ENCODE data around the gene MAPRE3. TPM values are rescaled to one million over a fixed set of nuclear protein-coding genes. Genes with fewer than 3 reads are reported as not detected.

Gene MAPRE3
- total RNA-seq, 1 experiment from 2014 or later: 10.3 TPM

DNA sequence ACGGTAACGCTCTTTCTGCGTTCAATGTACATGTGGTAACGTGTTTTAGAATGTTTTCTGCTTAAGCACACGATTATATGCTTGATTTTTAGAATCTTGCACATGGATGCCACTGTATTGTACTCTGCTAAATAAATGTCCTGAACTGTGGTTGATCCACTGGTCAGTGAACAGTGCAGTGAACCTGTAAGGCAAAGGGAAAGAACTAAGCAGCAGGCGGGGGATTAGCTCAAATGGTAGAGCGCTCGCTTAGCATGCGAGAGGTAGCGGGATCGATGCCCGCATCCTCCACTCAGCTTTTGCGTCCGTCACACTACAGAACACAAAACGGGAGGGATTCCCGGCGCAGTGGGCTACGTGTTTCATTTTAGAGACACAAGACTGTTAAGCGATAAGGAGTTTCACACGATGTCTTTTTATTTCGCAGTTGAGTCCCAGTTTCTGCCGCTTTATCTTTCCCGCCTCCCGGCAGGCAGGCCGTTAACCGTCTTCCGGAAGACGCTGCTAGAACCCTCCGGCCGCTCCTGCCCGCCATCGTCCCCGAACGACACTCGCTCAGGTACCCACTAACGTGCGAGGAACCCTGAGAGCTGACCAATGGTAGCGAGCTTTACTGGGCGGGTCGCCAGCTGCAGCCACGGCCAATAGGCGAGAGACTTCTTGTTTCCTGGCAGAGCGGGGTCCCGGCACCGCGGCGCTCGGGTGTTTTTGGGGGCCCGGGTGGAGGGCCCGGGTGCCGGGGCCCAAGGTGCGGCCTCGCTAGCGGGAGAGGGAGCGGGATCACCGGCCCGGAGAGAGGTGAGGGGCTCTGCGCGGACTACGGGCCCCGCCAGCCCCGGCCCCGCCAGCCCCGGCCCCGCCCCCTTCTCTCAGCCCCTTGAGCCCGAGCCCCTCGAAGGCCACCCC, 80.8 kb downstream of the MAPRE3 start, which contains the start of gene AGBL5 (continued):
- TF ChIP-seq NFYB (CRISPR knock-in tag; conservative IDR thresholded peaks at IDR 0.05; ENCODE audit: low read depth): peak; percentile 91
- TF ChIP-seq, protein P1, sequence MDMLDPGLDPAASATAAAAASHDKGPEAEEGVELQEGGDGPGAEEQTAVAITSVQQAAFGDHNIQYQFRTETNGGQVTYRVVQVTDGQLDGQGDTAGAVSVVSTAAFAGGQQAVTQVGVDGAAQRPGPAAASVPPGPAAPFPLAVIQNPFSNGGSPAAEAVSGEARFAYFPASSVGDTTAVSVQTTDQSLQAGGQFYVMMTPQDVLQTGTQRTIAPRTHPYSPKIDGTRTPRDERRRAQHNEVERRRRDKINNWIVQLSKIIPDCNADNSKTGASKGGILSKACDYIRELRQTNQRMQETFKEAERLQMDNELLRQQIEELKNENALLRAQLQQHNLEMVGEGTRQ (CRISPR knock-in tag; IDR thresholded peaks at IDR 0.05): no peak

DNA sequence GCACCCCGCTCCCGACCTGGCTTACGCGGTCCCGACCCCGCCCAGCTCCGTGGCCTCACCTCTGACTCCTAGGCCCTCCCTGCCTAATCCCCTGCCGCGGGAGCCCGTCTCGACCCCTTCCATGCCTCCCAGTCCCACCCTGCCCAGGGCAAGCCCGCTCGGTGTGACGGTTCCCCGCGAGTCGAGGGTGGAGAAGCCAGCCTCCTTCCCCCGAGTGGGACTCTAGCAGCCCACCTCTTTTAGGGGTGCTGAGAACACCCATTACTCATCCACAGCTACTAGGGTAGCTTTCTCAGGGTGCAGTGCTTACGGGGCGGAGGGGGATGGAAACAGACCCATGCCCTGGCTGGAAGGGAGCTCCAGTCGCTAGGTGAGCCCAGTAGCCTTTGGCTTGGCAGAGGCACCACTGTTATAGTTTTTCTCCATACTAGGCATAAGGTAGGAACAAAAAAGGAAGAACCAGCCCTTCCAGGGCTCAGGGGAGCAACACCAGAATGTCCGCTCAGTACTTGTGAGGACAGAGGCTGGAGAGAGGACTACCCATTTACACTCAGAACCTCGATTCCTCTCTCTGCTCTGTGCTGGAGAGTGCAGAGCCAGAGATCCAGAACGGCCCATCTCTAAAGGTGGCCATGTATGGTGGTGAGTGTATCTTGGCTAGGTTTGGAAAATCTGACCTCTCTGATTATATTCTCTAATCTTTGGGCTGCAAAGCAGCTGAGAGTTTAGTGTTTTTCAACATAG, 81.6 kb downstream of the MAPRE3 start:
- Mint-ChIP-seq H3K9me3 (peaks cover 3% of the 10 kb centered on the region; the same call in 1 of the 2 replicates), H3K4me3 (peak overlapping the region; percentile 87), H3K27me3 (ENCODE audit: low read depth) (peaks cover 10% of the 10 kb centered on the region), H3K27ac (peak overlapping the region; percentile 45; the same call in 1 of the 2 replicates), H3K36me3 (peaks cover 23% of the 10 kb centered on the region), H3K4me1 (peaks cover 12% of the 10 kb centered on the region)
- ATAC-seq (peak; percentile 16), DNase-seq (ENCODE audit: low spot score) (peak; percentile 71)
- TF ChIP-seq SP1 (CRISPR knock-in tag; conservative IDR thresholded peaks at IDR 0.05) (0 out of 2 replicates have a peak, but pooled peaks have one; percentile 13), HMGA2 (CRISPR knock-in tag; IDR thresholded peaks at IDR 0.05) (no peak)
- POLR2A ChIA-PET: interaction anchor here (0.9 to 4.0 kb wide), 8 partner anchors 9 to 35 kb away, joined by 3 to 27 read pairs (median 3); partner anchors contain the start of genes EMILIN1, KHK, OST4 and TMEM214
- CTCF ChIA-PET: interaction anchor here (0.5 to 4.4 kb wide), 14 partner anchors 12 to 139 kb away, joined by 3 to 38 read pairs (median 4); partner anchors contain the start of genes KHK and OST4

GRCh38 chr2:27053321-27053720, 82.9 kb downstream of the MAPRE3 start:
- CTCF ChIA-PET: interaction anchor here (1.1 to 4.4 kb wide), 3 partner anchors 28 to 33 kb away, joined by 3 to 38 read pairs (median 5); partner anchors contain the start of gene KHK
- Mint-ChIP-seq H3K4me3 (peak overlapping the region; percentile 26; the same call in 1 of the 2 replicates), H3K27ac (no peak overlapping the region), H3K27me3 (ENCODE audit: low read depth) (peaks cover 10% of the 10 kb centered on the region), H3K36me3 (peaks cover 26% of the 10 kb centered on the region), H3K4me1 (peaks cover 12% of the 10 kb centered on the region), H3K9me3 (peaks cover 1% of the 10 kb centered on the region; the same call in 1 of the 2 replicates)
- DNase-seq (ENCODE audit: low spot score): no peak
- POLR2A ChIA-PET: no interaction called here
- TF ChIP-seq MYBL2 (CRISPR knock-in tag; IDR thresholded peaks at IDR 0.05) (no peak), FOXK1 (CRISPR knock-in tag; IDR thresholded peaks at IDR 0.05) (no peak), CREM (CRISPR knock-in tag; IDR thresholded peaks at IDR 0.05) (no peak), SOX15 (CRISPR knock-in tag; IDR thresholded peaks at IDR 0.05) (no peak), AFF4 (CRISPR knock-in tag; IDR thresholded peaks at IDR 0.05; ENCODE audit: borderline replicate concordance) (no peak), ELF4 (CRISPR knock-in tag; IDR thresholded peaks at IDR 0.05; ENCODE audit: low read depth) (no peak), IRF2 (CRISPR knock-in tag; IDR thresholded peaks at IDR 0.05; ENCODE audit: borderline replicate concordance, low read depth) (no peak), ZNF396 (CRISPR knock-in tag; IDR thresholded peaks at IDR 0.05; ENCODE audit: borderline replicate concordance) (no peak), TEAD1 (CRISPR knock-in tag; IDR thresholded peaks at IDR 0.05) (no peak), AR (CRISPR knock-in tag; IDR thresholded peaks at IDR 0.05) (no peak), ZNF263 (CRISPR knock-in tag; IDR thresholded peaks at IDR 0.05; ENCODE audit: low read depth) (no peak), ZNF423 (CRISPR knock-in tag; IDR thresholded peaks at IDR 0.05) (no peak)
- TF ChIP-seq, protein P2, sequence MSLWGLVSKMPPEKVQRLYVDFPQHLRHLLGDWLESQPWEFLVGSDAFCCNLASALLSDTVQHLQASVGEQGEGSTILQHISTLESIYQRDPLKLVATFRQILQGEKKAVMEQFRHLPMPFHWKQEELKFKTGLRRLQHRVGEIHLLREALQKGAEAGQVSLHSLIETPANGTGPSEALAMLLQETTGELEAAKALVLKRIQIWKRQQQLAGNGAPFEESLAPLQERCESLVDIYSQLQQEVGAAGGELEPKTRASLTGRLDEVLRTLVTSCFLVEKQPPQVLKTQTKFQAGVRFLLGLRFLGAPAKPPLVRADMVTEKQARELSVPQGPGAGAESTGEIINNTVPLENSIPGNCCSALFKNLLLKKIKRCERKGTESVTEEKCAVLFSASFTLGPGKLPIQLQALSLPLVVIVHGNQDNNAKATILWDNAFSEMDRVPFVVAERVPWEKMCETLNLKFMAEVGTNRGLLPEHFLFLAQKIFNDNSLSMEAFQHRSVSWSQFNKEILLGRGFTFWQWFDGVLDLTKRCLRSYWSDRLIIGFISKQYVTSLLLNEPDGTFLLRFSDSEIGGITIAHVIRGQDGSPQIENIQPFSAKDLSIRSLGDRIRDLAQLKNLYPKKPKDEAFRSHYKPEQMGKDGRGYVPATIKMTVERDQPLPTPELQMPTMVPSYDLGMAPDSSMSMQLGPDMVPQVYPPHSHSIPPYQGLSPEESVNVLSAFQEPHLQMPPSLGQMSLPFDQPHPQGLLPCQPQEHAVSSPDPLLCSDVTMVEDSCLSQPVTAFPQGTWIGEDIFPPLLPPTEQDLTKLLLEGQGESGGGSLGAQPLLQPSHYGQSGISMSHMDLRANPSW (CRISPR knock-in tag; conservative IDR thresholded peaks at IDR 0.05; ENCODE audit: low read depth): no peak
- TF ChIP-seq, protein P1 (CRISPR knock-in tag; IDR thresholded peaks at IDR 0.05): no peak
- TF ChIP-seq, protein P3, sequence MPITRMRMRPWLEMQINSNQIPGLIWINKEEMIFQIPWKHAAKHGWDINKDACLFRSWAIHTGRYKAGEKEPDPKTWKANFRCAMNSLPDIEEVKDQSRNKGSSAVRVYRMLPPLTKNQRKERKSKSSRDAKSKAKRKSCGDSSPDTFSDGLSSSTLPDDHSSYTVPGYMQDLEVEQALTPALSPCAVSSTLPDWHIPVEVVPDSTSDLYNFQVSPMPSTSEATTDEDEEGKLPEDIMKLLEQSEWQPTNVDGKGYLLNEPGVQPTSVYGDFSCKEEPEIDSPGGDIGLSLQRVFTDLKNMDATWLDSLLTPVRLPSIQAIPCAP (CRISPR knock-in tag; IDR thresholded peaks at IDR 0.05): no peak
- ATAC-seq: no peak

Measured in WTC11 (cell line).